Frontal cortex (tissue), 1 donor: ENCODE results near the gene BEAN1. TPM values are rescaled to one million over a fixed set of nuclear protein-coding genes. Genes with fewer than 3 reads are reported as not detected.

Experiments
- total RNA-seq: library from RNA; depleted of rRNA; stranded (reverse); fragments of >200 nt; gene quantifications from one replicate; pipeline ENCODE4 v1.2.3, GENCODE V29; 2014

Gene BEAN1
- total RNA-seq, 1 donor from 2014 or later: 4.5 TPM

Other genes starting within 250 kb of the BEAN1 start
- 6.1 TPM for gene CDH5, start 60.6 kb upstream of the BEAN1 start, total RNA-seq
- 20.0 TPM for gene TK2, start 122.8 kb downstream of the BEAN1 start, total RNA-seq
- gene CKLF, start 125.3 kb downstream of the BEAN1 start, total RNA-seq: 33.0 TPM
- 4.1 TPM for gene CMTM1, start 139.1 kb downstream of the BEAN1 start, total RNA-seq
- not detected for gene CMTM2, start 152.2 kb downstream of the BEAN1 start, total RNA-seq
- 3.3 TPM for gene CMTM3, start 177.4 kb downstream of the BEAN1 start, total RNA-seq